ENCODE results near the gene SORCS1.

The SORCS1 gene

DNA sequence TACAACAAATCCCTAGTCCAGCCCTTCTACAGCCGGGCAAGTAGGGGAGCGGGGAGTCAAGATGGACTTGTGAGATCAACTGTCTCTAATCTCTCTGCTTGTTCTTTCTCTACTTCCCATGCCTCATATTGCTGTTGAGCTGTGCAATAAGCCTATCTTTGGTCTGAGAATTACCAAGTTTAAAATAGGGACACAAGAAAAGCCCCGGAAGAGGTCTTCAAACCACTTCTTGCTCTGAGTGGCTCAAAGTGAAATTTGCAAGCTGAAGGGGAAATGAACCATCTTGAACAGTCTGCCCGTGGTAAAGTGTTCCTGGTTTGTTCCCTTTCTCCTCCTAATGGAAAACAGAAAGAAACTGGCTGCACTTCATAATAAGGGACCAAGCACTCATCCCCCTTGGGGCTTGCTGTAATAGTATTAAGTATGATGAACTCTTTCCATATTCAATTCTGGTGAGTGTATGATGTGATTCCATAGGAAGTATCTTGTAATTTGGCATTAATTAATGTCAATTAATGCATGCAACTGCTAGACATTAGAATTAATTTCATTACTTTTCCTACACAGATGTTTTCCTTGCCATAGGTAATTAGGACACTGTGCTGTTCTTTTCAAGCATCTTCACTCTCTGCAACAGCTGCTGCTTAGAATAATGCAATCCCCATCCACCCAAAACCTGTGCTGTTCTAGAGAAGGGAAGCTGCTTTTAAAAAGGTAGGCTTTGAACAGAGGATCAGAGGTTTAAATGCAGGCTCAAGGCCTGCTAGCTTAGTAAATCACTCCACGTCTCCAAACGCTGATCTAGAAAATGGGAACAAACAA is 449.6 kb downstream of the SORCS1 start:
- no peak for DNase-seq

DNA sequence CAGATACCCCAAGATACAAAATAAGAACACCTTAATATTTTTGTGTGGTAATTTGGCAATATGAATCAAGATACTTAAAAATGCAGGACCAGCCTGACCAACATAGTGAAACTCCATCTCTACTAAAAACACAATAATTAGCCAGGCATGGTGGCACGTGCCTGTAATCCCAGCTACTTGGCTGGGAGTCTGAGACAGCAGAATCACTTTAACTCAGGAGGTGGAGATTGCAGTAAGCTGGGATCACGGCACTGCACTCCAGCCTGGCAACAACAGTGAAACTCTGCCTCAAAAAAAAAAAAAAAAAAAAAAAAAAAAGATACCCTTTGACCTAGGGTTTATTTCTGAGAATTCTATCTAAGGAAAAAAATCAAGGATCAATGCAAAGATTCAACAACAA is 450.7 kb downstream of the SORCS1 start:
- no peak for DNase-seq

DNA sequence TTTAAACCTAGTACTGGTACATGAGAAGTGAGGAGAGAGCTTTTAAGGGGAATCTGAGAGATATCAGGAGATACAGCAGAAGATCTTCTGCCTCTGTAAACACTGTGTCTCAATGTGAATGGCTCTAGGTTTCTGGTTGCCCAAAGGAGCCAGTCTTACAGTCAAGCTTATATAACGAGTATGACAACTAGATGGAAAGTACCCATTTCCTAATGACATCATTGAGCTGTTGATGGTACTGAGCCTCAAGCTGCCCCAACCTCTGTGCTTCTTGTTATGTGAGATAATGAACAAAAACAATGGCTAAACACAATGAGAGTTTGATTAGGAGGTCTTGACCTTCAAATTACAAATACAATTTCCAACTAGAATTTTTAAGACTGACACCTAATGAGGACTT is 451.5 kb downstream of the SORCS1 start:
- no peak for DNase-seq

DNA sequence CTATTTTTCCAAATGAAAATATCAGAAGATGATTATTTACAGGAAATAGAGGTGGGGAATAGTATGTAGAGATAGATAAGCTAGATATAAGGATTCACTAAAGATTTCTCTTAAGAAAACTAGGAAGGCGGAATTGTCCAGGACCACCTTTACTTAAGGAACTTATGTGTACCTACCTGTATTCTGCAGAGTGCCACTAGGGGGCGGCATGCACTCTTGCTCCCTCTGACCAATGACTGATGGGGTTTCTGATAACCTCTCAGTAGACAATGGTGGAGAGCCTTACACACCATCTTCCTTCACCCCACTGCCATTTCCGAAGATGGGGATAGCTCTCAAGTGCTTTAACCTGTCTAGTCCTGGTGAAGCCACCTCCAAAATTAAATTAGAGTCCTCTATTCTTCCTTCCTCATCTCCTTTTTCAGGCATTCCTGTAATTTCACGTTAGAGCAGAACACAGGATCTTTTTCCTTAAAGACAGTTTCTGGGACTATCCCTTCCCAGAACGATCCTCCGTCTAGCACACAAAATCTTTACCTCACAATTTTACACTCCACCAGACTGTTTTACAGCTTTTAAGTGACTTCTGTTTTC is 453.1 kb downstream of the SORCS1 start:
- peak; percentile 25 for DNase-seq

DNA sequence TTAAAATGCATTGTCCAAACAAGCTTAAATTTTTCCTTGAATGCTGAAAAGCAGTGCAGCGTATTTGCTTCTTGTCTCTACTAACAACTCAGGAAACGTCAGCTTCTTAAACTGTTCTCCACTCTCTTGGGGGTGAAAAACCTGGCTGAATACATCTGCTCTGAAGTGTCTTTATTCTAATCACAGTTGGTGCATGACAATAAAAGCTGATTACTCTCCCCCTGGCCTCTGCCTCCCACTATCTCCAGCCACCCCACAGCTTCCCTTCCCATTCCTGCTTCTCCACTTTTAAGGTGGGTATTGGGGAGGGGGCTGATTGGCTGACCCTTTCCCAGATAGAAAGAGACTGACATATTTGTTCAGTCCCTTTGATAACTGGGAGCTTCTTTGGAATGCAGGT is 456.0 kb downstream of the SORCS1 start:
- DNase-seq, result no peak

DNA sequence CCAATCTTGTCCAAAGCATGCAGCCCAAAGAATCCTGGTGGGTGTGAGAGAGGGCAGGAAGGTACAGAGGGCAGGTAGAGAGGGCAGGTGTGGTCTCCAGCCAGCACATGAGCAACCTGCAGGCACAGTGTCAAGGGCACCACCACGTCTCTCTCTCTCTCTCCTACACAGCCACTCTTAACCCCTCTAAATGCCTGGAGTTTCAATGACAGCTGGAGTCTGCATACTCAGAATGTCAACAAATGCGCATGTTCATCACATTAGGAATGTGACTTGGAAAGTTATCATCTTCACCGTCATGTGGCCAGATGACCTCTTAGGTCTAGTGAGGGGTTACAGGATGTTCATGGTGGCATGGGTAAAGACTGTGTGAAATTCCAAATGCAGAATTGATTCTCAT is 456.8 kb downstream of the SORCS1 start:
- no peak for DNase-seq

DNA sequence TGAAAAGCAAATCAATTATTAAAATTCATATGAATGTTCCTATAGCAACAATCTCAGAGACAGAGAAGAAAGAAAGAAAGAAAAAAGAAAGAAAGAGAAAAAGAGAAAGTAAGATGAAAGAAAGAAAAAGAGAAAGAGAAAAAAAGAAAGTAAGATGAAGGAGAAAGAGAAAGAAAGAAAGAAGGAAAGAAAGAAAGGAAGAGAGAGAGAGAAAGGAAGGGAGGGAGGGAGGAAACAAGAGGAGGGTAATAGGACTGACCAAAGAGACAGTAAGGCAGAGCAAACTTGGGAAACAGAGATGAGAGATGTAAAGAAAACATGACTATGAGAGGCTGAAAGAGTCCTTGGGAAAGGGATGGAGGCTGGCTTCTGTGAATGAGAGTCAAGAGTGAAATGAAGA is 458.4 kb downstream of the SORCS1 start:
- no peak for DNase-seq

DNA sequence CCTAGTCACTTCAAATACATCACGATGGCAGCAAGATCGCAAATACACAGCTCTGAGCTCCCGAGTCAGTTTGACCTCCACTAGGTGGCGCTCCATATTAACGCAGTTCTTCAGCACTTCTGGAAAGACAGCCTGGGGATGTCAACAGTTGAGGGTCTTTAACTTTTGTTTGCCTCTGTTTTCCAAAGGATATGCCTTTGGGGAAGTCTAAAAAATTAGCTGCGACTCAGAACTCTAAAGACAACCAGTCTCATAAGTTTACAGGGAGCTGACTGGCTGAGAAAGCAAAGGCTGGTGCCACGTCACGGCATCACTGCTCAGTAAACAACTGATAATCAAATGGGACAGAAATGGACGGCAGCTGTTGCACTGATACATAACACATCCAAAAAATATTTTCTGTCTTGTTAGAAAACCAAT is 458.8 kb downstream of the SORCS1 start:
- DNase-seq, result peak; percentile 61

DNA sequence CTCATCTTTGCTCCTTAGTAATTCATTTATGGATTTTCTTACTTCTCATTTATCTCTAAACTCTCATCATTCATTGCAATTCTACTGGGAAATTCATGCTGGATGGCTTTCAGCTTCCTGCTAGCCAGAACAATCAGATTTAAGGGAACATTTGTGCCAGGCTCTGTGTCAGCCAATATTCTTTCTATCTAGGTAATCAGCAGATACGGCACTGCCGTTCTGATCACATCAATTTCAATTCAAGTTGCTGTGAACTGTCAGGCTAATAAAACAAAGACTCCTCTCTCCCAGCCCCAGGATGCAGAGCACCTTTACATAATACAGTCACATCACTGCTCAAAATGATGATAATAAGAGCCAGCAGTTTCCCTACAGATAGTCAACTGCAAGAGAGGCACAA is 468.3 kb downstream of the SORCS1 start:
- DNase-seq, result no peak

DNA sequence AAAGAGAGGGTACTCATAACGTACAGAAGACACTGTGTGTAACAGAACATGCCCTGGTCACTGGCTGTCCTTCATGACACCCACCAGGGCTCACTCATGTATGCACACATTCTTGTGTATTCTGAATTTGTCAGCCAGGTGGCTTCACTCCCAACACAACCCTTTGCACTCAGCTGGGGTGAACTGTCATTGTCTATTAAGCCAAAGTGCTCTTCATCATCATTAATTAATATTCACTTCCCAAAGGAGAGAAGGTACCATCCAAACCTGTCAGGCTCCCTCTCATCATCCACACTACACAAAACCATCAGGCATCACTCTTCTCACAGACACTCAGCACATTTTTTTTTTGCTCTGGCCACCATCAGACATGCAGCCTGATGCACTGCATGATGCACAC is 469.8 kb downstream of the SORCS1 start:
- no peak for DNase-seq

DNA sequence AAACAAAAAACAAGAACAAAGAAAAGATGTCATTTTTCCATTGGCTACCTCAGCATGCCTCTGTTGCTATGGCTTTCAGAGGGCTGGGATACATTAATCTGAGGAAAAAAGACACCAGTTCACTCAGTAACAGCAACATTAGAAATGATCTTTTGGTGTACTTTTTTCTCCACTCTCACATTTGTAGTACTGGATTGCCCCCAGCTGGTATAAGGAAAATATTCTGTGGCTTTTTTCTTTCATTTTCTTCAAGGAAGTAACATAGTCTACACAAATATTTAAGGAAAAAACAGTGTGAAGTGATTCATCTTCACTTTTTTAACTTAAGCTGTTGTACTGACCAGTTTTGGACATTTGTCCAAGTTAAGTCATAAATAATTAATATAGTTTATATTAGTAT is 482.3 kb downstream of the SORCS1 start:
- DNase-seq, result peak; percentile 8

DNA sequence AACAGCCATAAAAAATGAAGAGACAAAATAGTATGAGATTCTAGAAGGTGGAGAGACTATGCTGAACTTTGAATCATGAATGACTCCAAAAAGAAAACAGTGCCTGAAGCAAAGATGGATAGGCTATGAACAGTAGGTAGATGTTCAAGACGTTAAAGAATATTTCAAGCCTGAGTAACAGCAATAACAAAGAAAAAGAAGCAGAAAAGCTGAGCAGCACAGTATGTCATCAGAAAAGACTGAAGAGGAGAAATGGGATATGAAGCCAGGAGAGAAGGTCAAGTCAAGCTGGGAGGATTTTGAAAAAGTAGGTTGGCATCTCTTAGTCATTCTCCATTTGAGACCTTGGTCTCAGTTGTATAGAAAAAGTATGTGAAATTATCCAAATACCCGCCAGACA is 484.4 kb downstream of the SORCS1 start:
- peak; percentile 8 for DNase-seq

DNA sequence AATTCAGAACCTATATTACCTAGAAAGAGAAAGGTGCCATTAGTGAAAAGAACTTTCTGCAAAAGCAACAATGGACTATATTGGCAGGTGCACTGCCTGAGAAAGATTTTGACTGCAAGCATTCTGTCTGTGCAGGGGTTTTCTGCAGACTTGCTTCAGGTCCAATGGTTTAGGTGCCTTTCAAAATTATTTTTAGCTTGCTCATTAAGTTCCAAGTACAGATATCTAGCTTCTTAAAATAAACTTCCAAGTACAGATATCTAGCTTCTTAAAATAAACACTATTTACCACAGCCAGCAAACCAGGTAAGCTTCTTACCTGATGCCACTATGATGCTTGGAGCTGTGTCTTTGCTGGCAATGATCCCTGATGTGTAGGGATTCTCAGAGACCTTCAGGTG is 485.2 kb downstream of the SORCS1 start:
- no peak for DNase-seq

DNA sequence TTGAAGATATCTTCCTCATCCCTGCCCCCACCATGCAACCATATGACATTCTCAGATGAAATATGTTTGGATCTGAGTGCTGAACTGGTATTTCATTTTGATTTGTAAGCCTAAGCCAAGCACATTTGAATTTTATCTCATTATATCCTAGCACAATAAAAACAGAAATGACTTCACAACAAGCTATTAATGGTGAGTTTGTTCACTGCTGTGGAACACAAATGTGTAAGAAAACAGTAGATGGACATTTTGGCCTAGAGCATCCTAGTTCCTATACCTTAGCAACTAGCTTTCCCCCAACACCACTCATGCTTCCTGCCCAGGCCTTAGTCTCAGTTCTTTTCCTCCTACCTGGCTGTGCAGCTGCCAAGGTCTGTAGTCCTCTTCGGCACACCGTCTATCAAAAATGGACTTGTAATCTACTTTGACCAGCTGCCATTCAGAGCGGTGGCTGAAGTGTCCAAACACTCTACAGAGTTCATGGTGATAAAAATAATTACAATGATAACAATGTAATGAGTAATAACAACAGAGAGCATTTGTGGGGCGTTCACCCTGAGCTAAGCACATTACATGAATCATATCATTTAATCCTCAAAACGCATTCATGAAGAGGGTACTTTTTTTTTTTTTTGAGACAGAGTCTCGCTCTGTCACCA is 491.9 kb downstream of the SORCS1 start:
- no peak for DNase-seq

DNA sequence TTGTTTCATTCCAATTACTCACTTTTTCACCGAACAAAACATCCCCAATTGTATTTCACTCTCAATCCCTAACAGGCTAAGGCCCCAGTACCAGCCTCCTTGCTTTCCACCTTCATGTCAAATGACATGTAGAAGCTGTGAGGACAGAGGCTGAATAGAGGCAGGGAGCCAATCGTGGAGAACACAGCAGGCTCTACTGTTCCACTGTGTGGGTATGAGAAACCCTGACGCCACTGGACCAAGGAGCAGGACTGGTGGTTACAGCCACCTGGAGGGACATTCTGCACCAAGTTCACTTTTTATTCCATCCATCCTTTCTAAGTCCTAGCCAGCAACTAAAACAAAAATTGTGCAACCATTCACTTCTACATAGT is 502.8 kb downstream of the SORCS1 start:
- no peak for DNase-seq

DNA sequence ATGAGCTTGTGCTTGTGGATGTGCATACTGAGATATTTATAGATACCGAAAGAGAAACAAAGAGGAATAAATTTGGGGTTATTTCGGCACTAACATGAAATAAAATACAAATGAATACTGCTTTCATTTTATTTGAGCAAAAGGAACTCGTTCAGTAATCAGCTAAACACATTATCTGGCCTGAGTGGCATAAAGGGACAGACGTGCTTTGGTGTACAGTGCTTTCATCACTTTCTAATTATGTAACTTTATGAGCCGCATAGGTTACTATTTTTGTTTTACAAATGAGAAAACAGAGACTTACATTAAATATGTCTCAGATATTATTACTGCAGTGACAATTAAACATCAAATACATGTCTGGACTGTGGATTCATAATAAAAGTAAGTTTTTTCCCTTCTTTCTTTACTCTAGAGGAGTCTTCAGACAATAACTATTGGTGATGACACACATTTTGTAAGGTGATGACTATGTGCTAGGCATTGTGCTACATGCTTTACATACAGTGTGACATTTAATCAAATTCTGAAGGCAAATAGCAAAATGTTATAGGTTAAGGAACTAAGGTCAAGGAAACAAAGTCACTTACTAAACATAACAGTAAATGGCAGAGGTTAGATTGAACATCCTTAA is 503.3 kb downstream of the SORCS1 start:
- no peak for DNase-seq

DNA sequence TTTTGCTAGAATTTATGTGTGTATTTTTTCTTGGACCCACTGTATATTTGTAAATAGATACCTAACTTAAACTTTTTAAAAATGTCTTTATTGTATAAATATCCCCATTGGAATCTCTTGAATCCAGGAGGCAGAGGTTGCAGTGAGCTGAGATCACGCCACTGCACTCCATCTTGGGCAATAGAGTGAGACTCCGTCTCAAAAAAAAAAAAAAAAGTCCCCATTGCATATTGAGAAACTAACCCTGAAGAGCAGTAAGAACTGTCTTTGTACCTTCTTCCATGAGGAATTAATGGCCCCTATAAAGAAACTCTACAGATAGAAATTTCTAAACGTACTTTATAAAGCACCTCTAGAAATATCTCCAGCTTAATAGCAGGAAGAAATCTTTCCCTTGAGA is 504.0 kb downstream of the SORCS1 start:
- no peak for DNase-seq

DNA sequence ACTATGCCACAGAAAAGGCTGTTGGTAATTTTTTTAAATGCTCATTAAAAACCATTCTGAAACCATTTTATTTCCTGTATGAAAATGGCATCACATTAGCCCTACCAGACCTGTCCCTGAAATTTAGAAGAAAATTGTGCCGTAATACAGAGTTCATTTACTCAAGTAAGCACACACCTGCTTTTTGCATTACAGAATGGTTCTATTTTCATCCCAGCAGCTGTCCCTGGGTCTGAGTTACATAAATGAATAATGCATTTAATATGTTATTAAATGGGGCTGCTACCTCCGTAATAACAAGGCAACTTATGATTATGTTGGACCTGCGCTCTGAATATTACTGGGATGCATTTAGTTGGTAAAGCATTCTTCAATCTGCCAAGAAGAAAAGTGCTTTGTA is 508.9 kb downstream of the SORCS1 start:
- no peak for DNase-seq

DNA sequence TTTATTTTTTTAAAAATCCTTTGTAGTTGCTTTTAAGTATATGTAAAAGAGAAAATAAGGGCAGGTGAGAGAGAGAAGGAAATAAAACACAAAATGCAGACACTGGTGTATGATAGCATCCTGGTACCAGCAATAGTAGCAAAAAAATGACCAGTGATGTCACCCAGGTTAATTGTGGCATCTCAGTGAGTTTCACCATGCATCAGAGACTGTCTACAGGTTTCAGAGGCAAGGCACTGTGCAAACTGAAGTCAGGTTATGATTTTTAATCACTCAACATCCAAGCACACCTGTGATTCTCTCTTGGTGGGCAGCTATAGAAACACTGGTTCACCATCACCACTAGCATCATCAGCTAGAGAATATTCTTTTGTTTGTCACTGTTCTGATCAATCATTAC is 509.3 kb downstream of the SORCS1 start:
- DNase-seq, result no peak

DNA sequence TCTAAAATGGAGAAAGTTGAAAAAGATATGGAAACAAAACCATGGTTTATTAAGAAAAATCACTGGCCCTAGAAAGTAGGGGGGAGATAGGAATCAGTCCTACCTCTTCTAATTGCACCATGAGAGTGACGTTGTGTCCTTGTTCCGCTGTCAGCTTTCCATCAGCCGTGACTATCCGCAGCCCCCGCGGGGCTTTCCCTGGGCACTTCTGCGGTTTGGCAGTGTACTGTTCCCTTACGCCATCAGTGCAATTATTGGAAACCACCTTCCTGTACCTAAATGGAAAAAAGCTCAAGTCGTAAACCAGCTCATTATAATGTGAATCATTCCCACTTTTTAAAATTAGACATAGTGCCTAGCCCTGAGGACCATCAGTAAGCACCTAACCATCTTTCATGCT is 512.2 kb downstream of the SORCS1 start:
- DNase-seq, result no peak

DNA sequence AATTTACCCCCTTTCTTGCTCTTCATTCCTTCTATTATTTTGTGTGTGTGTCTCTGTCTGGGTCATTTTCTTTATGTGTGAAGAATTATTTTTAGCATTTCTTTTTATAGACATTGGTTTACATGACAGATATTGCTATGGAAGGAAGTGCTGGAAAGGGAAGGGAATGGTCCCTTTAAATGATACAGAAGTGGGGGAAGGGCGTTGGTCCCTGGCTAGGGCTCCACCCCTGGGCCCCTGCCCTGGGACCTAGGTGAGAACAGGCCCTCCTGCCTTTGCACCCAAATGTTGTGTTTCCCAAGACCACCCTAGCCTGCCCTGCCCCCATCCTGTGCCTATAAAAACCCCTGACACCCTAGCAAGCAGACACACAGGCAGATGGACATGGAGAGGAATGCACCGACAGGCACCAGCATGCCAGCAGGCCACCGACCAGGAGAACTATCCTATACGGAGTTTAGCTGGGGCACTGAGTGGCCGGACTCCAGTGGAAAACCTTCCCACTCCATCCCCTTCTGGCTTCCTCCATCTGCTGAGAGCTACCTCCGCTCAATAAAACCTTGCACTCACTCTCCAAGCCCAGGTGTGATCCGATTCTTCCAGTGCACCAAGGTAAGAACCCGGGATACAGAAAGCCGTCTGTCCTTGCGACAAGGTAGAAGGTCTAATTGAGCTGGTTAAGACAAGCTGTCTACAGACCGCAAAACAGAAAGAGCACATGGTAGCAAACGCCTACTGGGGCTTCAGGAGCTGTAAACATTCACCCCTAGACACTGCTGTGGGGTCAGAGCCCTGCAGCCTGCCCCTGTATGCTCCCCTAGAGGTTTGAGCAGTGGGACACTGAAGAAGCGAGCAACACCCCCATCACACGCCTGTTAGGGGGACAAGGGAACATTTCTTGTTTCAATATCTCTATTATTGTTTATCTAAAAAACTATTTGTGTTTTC is 515.7 kb downstream of the SORCS1 start:
- no peak for DNase-seq

DNA sequence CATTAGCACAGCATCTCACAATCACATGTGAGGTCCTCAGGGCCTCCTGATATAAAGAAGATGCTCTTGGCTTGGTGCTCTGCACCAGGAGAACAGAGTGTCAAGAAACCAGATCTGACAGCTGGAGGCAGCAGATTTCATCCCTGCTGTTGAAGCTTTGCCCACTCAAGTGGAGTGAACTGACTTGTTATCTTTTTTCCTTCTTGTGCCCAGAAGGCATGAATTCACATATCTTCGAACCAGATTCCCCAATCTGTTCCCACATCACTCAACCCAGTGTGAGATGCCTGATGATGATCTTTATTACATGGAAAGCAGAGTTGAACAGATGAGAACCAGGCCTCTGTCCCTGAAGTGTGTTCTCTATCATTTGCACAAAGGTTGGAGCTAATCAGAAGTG is 521.0 kb downstream of the SORCS1 start:
- no peak for DNase-seq

DNA sequence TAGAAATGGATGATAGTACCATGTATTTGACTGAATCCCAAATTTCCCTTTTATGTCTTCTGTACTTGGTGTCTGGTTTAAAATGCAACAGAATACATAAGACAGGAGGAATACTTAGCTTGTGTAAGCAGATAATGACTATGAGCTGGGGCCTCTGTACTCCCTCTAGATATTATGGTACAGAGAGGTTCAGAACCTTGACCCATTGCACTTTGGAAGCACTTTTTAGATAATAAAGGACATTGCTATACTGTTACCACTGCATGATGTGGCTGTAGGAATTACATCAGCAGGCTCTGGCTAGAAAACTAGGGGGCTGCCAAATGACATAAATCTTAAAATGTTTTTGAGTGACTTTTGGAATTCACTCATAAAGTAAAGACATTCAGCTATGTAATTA is 526.6 kb downstream of the SORCS1 start:
- no peak for DNase-seq

Measured in fibroblast of skin of right biceps (primary cell).